Measurements from ENCODE around the gene ODF2.
"Not testable (repeated sequence)": the region's sequence is repeated elsewhere in the genome, so short reads cannot be mapped to it uniquely, and the experiment has no call there.

Gene ODF2

GRCh38 chr9:128493424-128493823 lies 37.6 kb downstream of the ODF2 start:
- H3K4me3 Mint-ChIP-seq, result no peak overlapping the region
- H3K27me3 Mint-ChIP-seq, result no peaks in the 10 kb centered on the region
- peaks cover 2% of the 10 kb centered on the region for H3K36me3 Mint-ChIP-seq
- H3K27ac Mint-ChIP-seq, result no peak overlapping the region
- H3K9me3 Mint-ChIP-seq (ENCODE audit: low read depth), result no peaks in the 10 kb centered on the region
- H3K4me1 Mint-ChIP-seq (ENCODE audit: low read depth), result peaks cover 5% of the 10 kb centered on the region

- Mint-ChIP-seq H3K36me3 (peaks cover 2% of the 10 kb centered on the region), H3K27ac (no peak overlapping the region), H3K4me3 (no peak overlapping the region), H3K27me3 (no peaks in the 10 kb centered on the region), H3K4me1 (ENCODE audit: low read depth) (peaks cover 5% of the 10 kb centered on the region), H3K9me3 (ENCODE audit: low read depth) (no peaks in the 10 kb centered on the region)
Observed at GRCh38 chr9:128494108-128494745, 38.4 kb downstream of the ODF2 start.

GRCh38 chr9:128494746-128495129 lies 38.9 kb downstream of the ODF2 start:
- no peaks in the 10 kb centered on the region for H3K27me3 Mint-ChIP-seq

GRCh38 chr9:128495296-128495695 lies 39.5 kb downstream of the ODF2 start:
- no peaks in the 10 kb centered on the region for H3K27me3 Mint-ChIP-seq
- no peaks in the 10 kb centered on the region for H3K9me3 Mint-ChIP-seq (ENCODE audit: low read depth)
- H3K36me3 Mint-ChIP-seq, result peaks cover 6% of the 10 kb centered on the region
- no peak overlapping the region for H3K4me3 Mint-ChIP-seq
- no peak overlapping the region for H3K27ac Mint-ChIP-seq
- H3K4me1 Mint-ChIP-seq (ENCODE audit: low read depth), result peaks cover 5% of the 10 kb centered on the region

More at GRCh38 chr9:128494746-128495129, 38.9 kb downstream of the ODF2 start:
- Mint-ChIP-seq H3K9me3 (ENCODE audit: low read depth) (no peaks in the 10 kb centered on the region), H3K4me1 (ENCODE audit: low read depth) (peaks cover 5% of the 10 kb centered on the region), H3K36me3 (peaks cover 2% of the 10 kb centered on the region), H3K4me3 (no peak overlapping the region), H3K27ac (no peak overlapping the region)

- Mint-ChIP-seq H3K27ac (no peak overlapping the region), H3K9me3 (ENCODE audit: low read depth) (no peaks in the 10 kb centered on the region), H3K4me3 (no peak overlapping the region), H3K27me3 (no peaks in the 10 kb centered on the region), H3K36me3 (peaks cover 4% of the 10 kb centered on the region), H3K4me1 (ENCODE audit: low read depth) (peaks cover 5% of the 10 kb centered on the region)
Observed at GRCh38 chr9:128495804-128496417, 40.1 kb downstream of the ODF2 start.

GRCh38 chr9:128497824-128498610 lies 42.2 kb downstream of the ODF2 start:
- Mint-ChIP-seq H3K27ac (no peak overlapping the region), H3K9me3 (ENCODE audit: low read depth) (no peaks in the 10 kb centered on the region), H3K36me3 (peaks cover 4% of the 10 kb centered on the region), H3K4me3 (no peak overlapping the region), H3K27me3 (no peaks in the 10 kb centered on the region), H3K4me1 (ENCODE audit: low read depth) (peaks cover 5% of the 10 kb centered on the region)

GRCh38 chr9:128498911-128499310 lies 43.1 kb downstream of the ODF2 start:
- H3K4me1 Mint-ChIP-seq (ENCODE audit: low read depth), result peaks cover 8% of the 10 kb centered on the region
- no peak overlapping the region for H3K4me3 Mint-ChIP-seq
- peaks cover 4% of the 10 kb centered on the region for H3K36me3 Mint-ChIP-seq
- no peaks in the 10 kb centered on the region for H3K9me3 Mint-ChIP-seq (ENCODE audit: low read depth)
- no peaks in the 10 kb centered on the region for H3K27me3 Mint-ChIP-seq
- no peak overlapping the region for H3K27ac Mint-ChIP-seq

- Mint-ChIP-seq H3K36me3 (peaks cover 4% of the 10 kb centered on the region), H3K9me3 (ENCODE audit: low read depth) (no peaks in the 10 kb centered on the region), H3K4me1 (ENCODE audit: low read depth) (peaks cover 8% of the 10 kb centered on the region), H3K27ac (no peak overlapping the region), H3K4me3 (no peak overlapping the region), H3K27me3 (no peaks in the 10 kb centered on the region)
Observed at GRCh38 chr9:128499920-128500319, 44.1 kb downstream of the ODF2 start.

GRCh38 chr9:128503415-128503825 lies 47.6 kb downstream of the ODF2 start:
- peaks cover 19% of the 10 kb centered on the region for H3K4me1 Mint-ChIP-seq (ENCODE audit: low read depth)
- not testable (repeated sequence) for H3K36me3 Mint-ChIP-seq; H3K27me3 Mint-ChIP-seq; H3K9me3 Mint-ChIP-seq (ENCODE audit: low read depth); H3K27ac Mint-ChIP-seq
- H3K4me3 Mint-ChIP-seq, result peak overlapping the region; percentile 97

- Mint-ChIP-seq H3K4me1 (ENCODE audit: low read depth) (peaks cover 24% of the 10 kb centered on the region), H3K27ac (no peak overlapping the region), H3K4me3 (peak overlapping the region; percentile 97), H3K27me3 (no peaks in the 10 kb centered on the region), H3K9me3 (ENCODE audit: low read depth) (no peaks in the 10 kb centered on the region), H3K36me3 (peaks cover 6% of the 10 kb centered on the region)
Observed at GRCh38 chr9:128503870-128504269, 48.1 kb downstream of the ODF2 start.

- H3K27me3 Mint-ChIP-seq, result no peaks in the 10 kb centered on the region
- no peaks in the 10 kb centered on the region for H3K9me3 Mint-ChIP-seq (ENCODE audit: low read depth)
- H3K36me3 Mint-ChIP-seq, result peaks cover 8% of the 10 kb centered on the region
- peak within 1 kb of the TSS; percentile 98 for H3K27ac Mint-ChIP-seq
- H3K4me3 Mint-ChIP-seq, result peak within 1 kb of the TSS; percentile 97
- peaks cover 30% of the 10 kb centered on the region for H3K4me1 Mint-ChIP-seq (ENCODE audit: low read depth)
Observed at GRCh38 chr9:128504485-128505413, 48.9 kb downstream of the ODF2 start, which contains the start of gene GLE1. TSS of gene GLE1 (plus strand) at chr9:128504719. CDS start at chr9:128504806, 87 bp downstream.

- Mint-ChIP-seq H3K9me3 (ENCODE audit: low read depth) (no peaks in the 10 kb centered on the region), H3K27ac (peak overlapping the region; percentile 98), H3K4me1 (ENCODE audit: low read depth) (peaks cover 30% of the 10 kb centered on the region), H3K4me3 (peak overlapping the region; percentile 97), H3K36me3 (peaks cover 4% of the 10 kb centered on the region), H3K27me3 (no peaks in the 10 kb centered on the region)
Observed at GRCh38 chr9:128505414-128505765, 49.6 kb downstream of the ODF2 start.

- peaks cover 30% of the 10 kb centered on the region for H3K4me1 Mint-ChIP-seq (ENCODE audit: low read depth)
- H3K27me3 Mint-ChIP-seq; H3K36me3 Mint-ChIP-seq; H3K9me3 Mint-ChIP-seq (ENCODE audit: low read depth); H3K27ac Mint-ChIP-seq: not testable (repeated sequence)
- peak overlapping the region; percentile 97 for H3K4me3 Mint-ChIP-seq
Observed at GRCh38 chr9:128505906-128506305, 50.1 kb downstream of the ODF2 start.

- Mint-ChIP-seq H3K27ac (no peak overlapping the region), H3K4me3 (no peak overlapping the region), H3K36me3 (peaks cover 11% of the 10 kb centered on the region), H3K4me1 (ENCODE audit: low read depth) (peaks cover 18% of the 10 kb centered on the region), H3K9me3 (ENCODE audit: low read depth) (no peaks in the 10 kb centered on the region), H3K27me3 (no peaks in the 10 kb centered on the region)
Observed at GRCh38 chr9:128512820-128513219, 57.0 kb downstream of the ODF2 start.
